NT2/D1 (cell line): ENCODE data around the gene OLFM4.
A peak's percentile ranks its signal among the peaks of the same experiment; 100 is the strongest.

ENCODE experiments used
- DNase-seq: peaks from one replicate; pipeline ENCODE4 v3.0.0-alpha.2; 2011; ENCODE audit warnings: low read depth, low spot score
- H3K27me3 ChIP-seq: 2 replicates; pipeline ENCODE4 v1.6.0; 2011; ENCODE audit warnings: mild to moderate bottlenecking; ENCODE audit not compliant: insufficient read length, insufficient read depth
- H3K36me3 ChIP-seq: 2 replicates; pipeline ENCODE4 v1.6.1; 2011; ENCODE audit warnings: mild to moderate bottlenecking, low read length, mixed read lengths; ENCODE audit not compliant: insufficient read depth, insufficient read length
- H3K4me1 ChIP-seq: 2 replicates; pipeline ENCODE4 v1.5.1; 2011; ENCODE audit not compliant: insufficient read depth, insufficient read length
- H3K4me3 ChIP-seq: 2 replicates; pipeline ENCODE4 v1.5.1; 2011; ENCODE audit warnings: low read depth; ENCODE audit not compliant: insufficient read length
- H3K9ac ChIP-seq: 2 replicates; pipeline ENCODE4 v1.6.0; 2011; ENCODE audit warnings: low read depth; ENCODE audit not compliant: insufficient read length
- H3K9me3 ChIP-seq: 2 replicates; pipeline ENCODE4 v1.5.1; 2011; ENCODE audit warnings: mild to moderate bottlenecking, low read length; ENCODE audit not compliant: insufficient read depth
- SUZ12 ChIP-seq: IDR thresholded peaks from 2 replicates; pipeline ENCODE4 v1.6.1; 2011; ENCODE audit not compliant: insufficient read length, insufficient read depth; ENCODE audit errors: extremely low read depth
- YY1 ChIP-seq: IDR thresholded peaks from 2 replicates; pipeline ENCODE4 v1.6.1; 2011; ENCODE audit not compliant: insufficient read length, insufficient read depth
- ZNF274 ChIP-seq: IDR thresholded peaks from 2 replicates; pipeline ENCODE4 v1.6.1; 2011; ENCODE audit warnings: mild to moderate bottlenecking, low read depth, low read length

The OLFM4 gene

DNA sequence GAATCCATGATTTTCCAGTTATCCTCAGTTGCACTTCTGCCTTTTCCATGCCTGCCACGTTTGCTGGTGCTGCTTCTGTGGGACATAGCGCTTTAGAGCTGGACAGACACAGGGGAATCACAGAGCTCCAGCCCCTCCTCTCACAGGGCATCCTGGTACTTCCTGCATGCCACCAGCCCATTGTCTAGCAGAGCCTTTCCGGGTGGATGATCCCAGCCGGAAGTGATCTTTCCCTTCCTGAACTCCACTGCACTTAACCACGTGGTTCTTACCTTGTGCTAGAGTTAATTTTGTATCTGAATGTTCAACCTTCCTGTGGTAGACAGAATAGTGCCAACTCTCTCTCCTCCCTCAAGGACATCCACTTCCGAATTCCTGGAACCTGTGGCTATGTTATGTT lies 12.6 kb upstream of the OLFM4 start:
- no peaks in the 10 kb centered on the region for H3K9me3 ChIP-seq
- no peaks in the 10 kb centered on the region for H3K27me3 ChIP-seq
- H3K36me3 ChIP-seq: no peaks in the 10 kb centered on the region
- TF ChIP-seq YY1 (no peak), SUZ12 (no peak), ZNF274 (no peak)
- H3K4me1 ChIP-seq: no peaks in the 10 kb centered on the region
- no peak for DNase-seq
- no peak overlapping the region for H3K4me3 ChIP-seq
- no peak overlapping the region for H3K9ac ChIP-seq

DNA sequence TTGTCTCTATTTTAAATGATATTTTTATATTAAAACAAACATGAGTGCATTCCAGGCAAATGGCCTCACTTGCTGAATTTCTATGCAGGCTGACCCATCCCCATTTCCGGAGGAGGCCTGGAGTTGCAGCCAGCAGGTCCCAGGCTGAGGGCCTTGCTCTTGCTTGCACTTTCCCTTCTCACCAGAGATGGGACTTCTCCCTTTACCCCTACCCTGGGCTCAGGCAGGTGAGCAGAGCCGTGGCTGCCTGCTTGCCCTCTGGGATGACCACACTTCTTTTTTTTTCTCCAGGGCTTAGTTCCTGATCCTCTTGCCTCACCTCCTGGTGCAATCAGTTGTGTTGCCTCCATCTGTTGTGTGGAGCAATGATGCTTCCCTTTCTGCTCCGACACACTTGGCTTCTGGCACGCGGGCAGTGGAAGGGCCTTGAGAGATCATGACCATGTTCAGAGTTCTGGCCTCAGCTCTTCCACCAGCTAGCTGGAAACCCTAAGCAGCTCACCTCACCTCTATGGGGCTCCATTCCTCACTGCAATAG lies 11.1 kb upstream of the OLFM4 start:
- no peak for DNase-seq
- no peak for TF ChIP-seq YY1
- no peak for TF ChIP-seq SUZ12
- no peak for TF ChIP-seq ZNF274
- Histone ChIP-seq H3K9ac (no peak overlapping the region), H3K4me3 (no peak overlapping the region), H3K4me1 (no peaks in the 10 kb centered on the region), H3K36me3 (no peaks in the 10 kb centered on the region), H3K9me3 (no peaks in the 10 kb centered on the region), H3K27me3 (no peaks in the 10 kb centered on the region)

DNA sequence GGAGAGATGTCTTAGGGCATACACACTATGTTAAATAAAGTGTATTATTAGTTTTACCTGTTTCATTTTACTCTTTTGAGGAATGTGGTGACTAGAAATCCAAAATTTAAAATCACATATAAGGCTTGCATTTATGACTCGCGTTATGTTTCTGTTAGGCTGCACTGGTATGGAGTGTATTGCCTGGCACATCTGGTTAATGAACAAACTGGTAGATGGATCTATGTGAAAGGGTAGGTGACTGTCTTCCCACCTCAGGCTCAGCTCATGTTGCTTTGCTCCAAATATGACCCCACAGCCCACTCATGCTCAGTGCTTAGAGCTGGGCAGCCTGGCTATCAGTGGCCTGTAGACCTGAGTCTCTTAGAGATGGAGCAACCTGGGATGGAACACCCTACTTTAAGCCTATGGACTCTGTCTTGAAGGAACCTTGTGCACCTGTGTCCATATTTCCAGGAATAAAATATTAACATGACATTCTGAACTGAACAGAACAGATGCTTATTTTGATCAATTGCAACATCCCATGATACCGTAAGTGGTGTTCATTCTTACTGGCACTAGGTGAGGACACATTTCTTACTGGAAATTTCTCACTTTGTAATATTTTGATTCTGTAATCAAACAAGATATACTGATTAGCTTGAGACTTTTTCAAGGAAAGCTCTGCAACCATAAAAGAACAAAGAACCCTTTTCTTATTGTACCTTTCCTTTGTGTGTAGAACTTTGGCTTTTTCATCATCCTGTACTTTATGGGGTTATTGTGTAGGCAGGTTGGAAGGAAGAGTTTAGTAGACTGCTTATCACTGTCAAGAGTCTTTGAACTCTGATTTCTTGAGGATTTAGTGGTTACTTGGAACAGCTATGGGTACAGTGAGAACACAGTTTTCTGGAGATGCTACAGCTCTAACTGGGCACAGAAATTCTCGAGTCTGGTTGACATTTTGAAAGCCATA lies 9.6 kb upstream of the OLFM4 start:
- no peak for DNase-seq
- H3K4me3 ChIP-seq: no peak overlapping the region
- H3K4me1 ChIP-seq: no peaks in the 10 kb centered on the region
- no peaks in the 10 kb centered on the region for H3K9me3 ChIP-seq
- H3K9ac ChIP-seq: no peak overlapping the region
- no peaks in the 10 kb centered on the region for H3K27me3 ChIP-seq
- TF ChIP-seq ZNF274: no peak
- no peak for TF ChIP-seq SUZ12
- no peak for TF ChIP-seq YY1
- H3K36me3 ChIP-seq: no peaks in the 10 kb centered on the region

DNA sequence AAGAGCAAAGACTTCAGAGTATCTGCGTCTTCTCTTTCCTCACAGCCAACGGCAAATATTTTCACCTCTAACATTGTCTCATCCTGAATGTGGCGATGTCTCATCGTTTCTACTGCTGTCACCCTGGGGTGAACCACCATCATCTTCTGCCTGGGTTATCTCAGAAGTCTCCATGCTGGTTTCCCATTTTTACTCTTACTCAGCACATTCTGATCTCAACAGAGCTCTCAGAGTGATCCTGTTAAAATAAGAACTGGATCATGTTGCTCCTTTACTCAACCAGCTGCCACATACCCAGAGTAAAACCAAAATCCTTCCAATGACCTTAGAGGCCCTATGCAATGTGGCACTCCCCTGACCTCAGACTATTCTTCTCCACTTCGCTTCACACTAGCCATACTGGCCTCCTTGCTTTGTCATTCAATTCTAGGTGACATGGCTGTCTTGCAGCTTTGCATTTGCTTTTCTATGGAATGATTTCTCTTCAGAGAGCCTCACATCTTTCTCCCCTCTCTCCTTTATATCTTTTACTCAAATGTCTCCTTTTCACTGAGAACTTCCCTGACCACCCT lies 7.8 kb upstream of the OLFM4 start:
- Histone ChIP-seq H3K27me3 (no peaks in the 10 kb centered on the region), H3K9me3 (no peaks in the 10 kb centered on the region), H3K9ac (no peak overlapping the region), H3K4me3 (no peak overlapping the region), H3K36me3 (no peaks in the 10 kb centered on the region), H3K4me1 (no peaks in the 10 kb centered on the region)
- TF ChIP-seq ZNF274: no peak
- no peak for TF ChIP-seq YY1
- TF ChIP-seq SUZ12: no peak
- peak; percentile 13 for DNase-seq

DNA sequence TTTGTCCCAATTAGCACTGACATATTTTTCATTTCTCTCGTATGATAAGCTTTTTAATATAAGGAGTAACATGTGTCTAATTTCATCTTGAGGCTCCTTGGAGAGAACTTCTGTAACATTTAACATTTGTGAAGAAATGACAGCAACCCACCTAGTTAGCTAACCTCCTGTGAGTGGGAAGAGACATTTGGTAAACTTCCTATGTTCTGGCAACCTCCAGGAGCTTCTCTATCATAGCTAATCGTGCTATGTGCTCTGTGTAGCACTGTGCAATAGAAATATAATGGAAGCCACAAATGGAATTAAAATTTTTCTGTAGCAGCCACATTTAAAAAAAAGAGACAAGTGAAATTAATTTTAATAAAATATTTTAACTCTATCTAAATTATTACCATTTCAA lies 5.4 kb upstream of the OLFM4 start:
- no peaks in the 10 kb centered on the region for H3K4me1 ChIP-seq
- no peak overlapping the region for H3K4me3 ChIP-seq
- H3K9me3 ChIP-seq: no peaks in the 10 kb centered on the region
- TF ChIP-seq SUZ12: no peak
- no peak for TF ChIP-seq YY1
- TF ChIP-seq ZNF274: no peak
- DNase-seq: no peak
- H3K36me3 ChIP-seq: no peaks in the 10 kb centered on the region
- no peaks in the 10 kb centered on the region for H3K27me3 ChIP-seq
- H3K9ac ChIP-seq: no peak overlapping the region

DNA sequence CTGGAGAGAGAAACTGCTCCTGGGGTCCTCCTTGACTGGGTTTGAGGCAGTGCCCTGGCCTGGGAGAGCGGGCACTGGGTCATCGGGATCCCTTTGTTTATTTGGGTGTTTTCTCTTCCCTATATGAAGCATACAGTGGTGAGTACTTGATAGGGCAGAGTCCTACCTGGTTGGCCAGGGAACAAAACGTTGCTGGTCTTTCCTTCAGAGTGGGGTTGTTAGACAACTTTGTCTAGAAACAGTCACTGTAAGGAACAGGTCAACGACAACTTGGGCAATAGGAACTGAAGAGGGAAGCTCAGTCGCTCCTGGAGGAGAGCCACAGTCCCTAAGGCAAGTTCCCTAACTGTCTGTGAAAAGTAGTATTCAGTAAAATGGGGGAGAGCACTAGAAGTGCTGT lies 550 bp upstream of the OLFM4 start:
- Histone ChIP-seq H3K27me3 (no peaks in the 10 kb centered on the region), H3K4me1 (no peaks in the 10 kb centered on the region), H3K36me3 (no peaks in the 10 kb centered on the region), H3K9me3 (no peaks in the 10 kb centered on the region), H3K9ac (no peak overlapping the region), H3K4me3 (no peak overlapping the region)
- TF ChIP-seq ZNF274: no peak
- no peak for TF ChIP-seq YY1
- TF ChIP-seq SUZ12: no peak
- no peak for DNase-seq

DNA sequence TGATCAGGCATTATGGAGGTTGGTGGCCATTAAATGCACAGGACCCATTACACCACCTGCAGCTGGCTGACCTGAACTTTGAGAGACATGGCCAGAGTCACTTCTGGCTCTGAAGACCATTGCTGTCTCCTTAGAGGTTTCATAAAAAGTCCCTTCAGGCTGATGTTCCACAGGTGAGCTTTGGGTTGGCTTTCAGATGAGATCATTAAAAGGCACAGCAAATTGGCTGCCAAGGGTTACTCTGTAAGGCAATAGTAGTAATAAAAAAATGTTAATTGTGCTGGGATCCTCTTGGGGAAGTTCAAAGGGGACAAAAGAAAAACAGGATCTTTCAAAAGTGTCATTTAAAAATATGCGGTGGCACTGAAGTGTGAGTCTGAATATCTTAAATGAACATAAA lies 4.2 kb downstream of the OLFM4 start:
- H3K9ac ChIP-seq: no peak overlapping the region

More for the DNA sequence above, 4.2 kb downstream of the OLFM4 start:
- TF ChIP-seq SUZ12 (no peak), ZNF274 (no peak), YY1 (no peak)
- DNase-seq: no peak
- Histone ChIP-seq H3K4me3 (no peak overlapping the region), H3K27me3 (no peaks in the 10 kb centered on the region), H3K9me3 (no peaks in the 10 kb centered on the region), H3K4me1 (no peaks in the 10 kb centered on the region), H3K36me3 (no peaks in the 10 kb centered on the region)
